H1 (cell line): ENCODE measurements around the gene TLR1. TPM values are rescaled to one million over a fixed set of nuclear protein-coding genes. Genes with fewer than 3 reads are reported as not detected.
"Not testable (repeated sequence)": the region's sequence is repeated elsewhere in the genome, so short reads cannot be mapped to it uniquely, and the experiment has no call there.

Source experiments
- CTCF ChIA-PET: fragments of 300-600 bp; sonication (Branson Sonifier 250); formaldehyde crosslinking; loops from one replicate; lab custom pipeline; 2021; ENCODE audit not compliant: partially characterized antibody; lab: Charles Lee
- POLR2A ChIA-PET: fragments of 300-600 bp; sonication (Branson Sonifier 250); formaldehyde crosslinking; loops from one replicate; lab custom pipeline; 2021; ENCODE audit warnings: inconsistent platforms; ENCODE audit not compliant: partially characterized antibody; lab: Charles Lee
- DNase-seq, 2 experiments: peaks; one replicate each; pipeline versions ENCODE4 v3.0.0 to v3.0.0-alpha.2; 2010 to 2022; ENCODE audit warnings: low spot score in 2 of 2, low read depth in 1 of 2, mixed read lengths in 1 of 2
- FAIRE-seq: peaks from 2 replicates; lab custom pipeline; 2011; peaks lifted over from hg19 to GRCh38; lab: Jason Lieb, UNC
- H2AFZ ChIP-seq: 2 replicates; pipeline ENCODE4 v1.8.1; 2012; ENCODE audit warnings: low read length, inconsistent platforms
- H2AK5ac ChIP-seq: 2 replicates; pipeline ENCODE4 v1.6.1; 2013; ENCODE audit warnings: low read depth, low read length
- H2BK120ac ChIP-seq: replicated peaks from 2 replicates; pipeline ENCODE3; 2013; ENCODE audit warnings: low read depth, low read length, inconsistent platforms
- H2BK12ac ChIP-seq: 2 replicates; pipeline ENCODE4 v1.6.1; 2013; ENCODE audit warnings: low read depth, low read length
- H2BK15ac ChIP-seq: 2 replicates; pipeline ENCODE4 v1.6.1; 2013; ENCODE audit warnings: low read length
- H2BK20ac ChIP-seq: 2 replicates; pipeline ENCODE4 v1.6.1; 2013; ENCODE audit warnings: low read length
- H2BK5ac ChIP-seq: 2 replicates; pipeline ENCODE4 v1.6.1; 2013; ENCODE audit warnings: low read depth, low read length
- H3K14ac ChIP-seq: 2 replicates; pipeline ENCODE4 v1.6.1; 2013; ENCODE audit warnings: inconsistent platforms; ENCODE audit not compliant: insufficient read length
- H3K18ac ChIP-seq: 2 replicates; pipeline ENCODE4 v1.6.1; 2013; ENCODE audit warnings: low read length; ENCODE audit errors: extremely low read depth
- H3K23ac ChIP-seq: 2 replicates; pipeline ENCODE4 v1.6.1; 2013; ENCODE audit warnings: inconsistent platforms; ENCODE audit not compliant: insufficient read length
- H3K23me2 ChIP-seq: 2 replicates; pipeline ENCODE4 v1.6.1; 2013; ENCODE audit warnings: low read depth, low read length
- H3K27ac ChIP-seq: 2 replicates; pipeline ENCODE4 v1.6.1; 2011; ENCODE audit warnings: low read depth, low read length, inconsistent platforms
- H3K27me3 ChIP-seq, 4 experiments: replicated peaks in 1 of 4; 1 replicate in 1 of 4; 2 replicates in 3 of 4; pipeline versions ENCODE4 v1.6.1 to v1.8.1; 2011 to 2013; ENCODE audit warnings: low read length in 3 of 4, mild to moderate bottlenecking in 3 of 4, inconsistent platforms in 2 of 4, mixed read lengths in 2 of 4, moderate library complexity in 1 of 4; ENCODE audit not compliant: control insufficient read depth in 3 of 4, insufficient read depth in 3 of 4; ENCODE audit errors: extremely low read depth in 1 of 4
- H3K36me3 ChIP-seq, 4 experiments: 2 replicates each; pipeline versions ENCODE4 v1.6.1 to v1.8.1; 2011 to 2013; ENCODE audit warnings: mild to moderate bottlenecking in 4 of 4, low read length in 3 of 4, moderate library complexity in 2 of 4, control low read depth in 1 of 4, inconsistent platforms in 1 of 4; ENCODE audit not compliant: insufficient read depth in 4 of 4, control insufficient read depth in 2 of 4
- H3K4ac ChIP-seq: replicated peaks from 2 replicates; pipeline ENCODE3; 2013; ENCODE audit warnings: low read length, low read depth, mixed read lengths, inconsistent platforms; ENCODE audit not compliant: insufficient read length
- H3K4me1 ChIP-seq, 4 experiments: replicated peaks in 1 of 4; 1 replicate in 1 of 4; 2 replicates in 3 of 4; pipeline versions ENCODE4 v1.6.1 to v1.8.1; 2011 to 2013; ENCODE audit warnings: low read length in 3 of 4, inconsistent platforms in 2 of 4, mixed read lengths in 1 of 4; ENCODE audit not compliant: insufficient read depth in 4 of 4, control insufficient read depth in 3 of 4
- H3K4me2 ChIP-seq, 2 experiments: 2 replicates each; pipeline versions ENCODE4 v1.6.1 to v1.8.1; 2011 to 2013; ENCODE audit warnings: low read depth in 2 of 2, low read length in 2 of 2, control low read depth in 1 of 2, inconsistent platforms in 1 of 2, mild to moderate bottlenecking in 1 of 2; ENCODE audit not compliant: insufficient read depth in 1 of 2
- H3K4me3 ChIP-seq, 4 experiments: fragments of 200-600, 300-600 bp in 1 of 4; sonication (generic), shearing (Covaris generic), sonication (Bioruptor Twin) in 1 of 4; 2 replicates each; pipeline versions ENCODE4 v1.5.1 to v1.8.1; 2011 to 2016; ENCODE audit warnings: low read length in 4 of 4, low read depth in 3 of 4, control low read depth in 2 of 4, inconsistent platforms in 2 of 4, mild to moderate bottlenecking in 2 of 4, mixed read lengths in 1 of 4, moderate library complexity in 1 of 4; ENCODE audit not compliant: insufficient read depth in 2 of 4; ENCODE audit errors: extremely low read depth in 1 of 4
- H3K56ac ChIP-seq: replicated peaks from 2 replicates; pipeline ENCODE3; 2013; ENCODE audit warnings: low read depth, mild to moderate bottlenecking, mixed read lengths, low read length, inconsistent platforms; ENCODE audit not compliant: insufficient read length
- H3K79me1 ChIP-seq: 2 replicates; pipeline ENCODE4 v1.6.1; 2013; ENCODE audit warnings: low read depth, low read length, control low read depth
- H3K79me2 ChIP-seq, 2 experiments: 2 replicates each; pipeline versions ENCODE4 v1.6.1 to v1.8.1; 2012 to 2013; ENCODE audit warnings: low read length in 2 of 2, mild to moderate bottlenecking in 2 of 2, inconsistent platforms in 1 of 2; ENCODE audit not compliant: insufficient read depth in 2 of 2, control insufficient read depth in 1 of 2
- H3K9ac ChIP-seq, 4 experiments: replicated peaks in 1 of 4; 1 replicate in 1 of 4; 2 replicates in 3 of 4; pipeline versions ENCODE4 v1.6.1 to v1.8.1; 2011 to 2013; ENCODE audit warnings: low read depth in 3 of 4, low read length in 3 of 4, control low read depth in 2 of 4, mild to moderate bottlenecking in 2 of 4, moderate library complexity in 2 of 4, inconsistent platforms in 1 of 4; ENCODE audit errors: extremely low read depth in 1 of 4
- H3K9me3 ChIP-seq, 2 experiments: 2 replicates each; pipeline versions ENCODE4 v1.6.1 to v1.8.1; 2012 to 2013; ENCODE audit warnings: mild to moderate bottlenecking in 2 of 2, moderate library complexity in 2 of 2, control low read depth in 1 of 2, inconsistent platforms in 1 of 2, low read depth in 1 of 2, low read length in 1 of 2, mixed read lengths in 1 of 2; ENCODE audit not compliant: insufficient read depth in 2 of 2
- H4K20me1 ChIP-seq, 2 experiments: replicated peaks in 1 of 2; 2 replicates each; pipeline versions ENCODE3 to v1.8.1; 2011 to 2013; ENCODE audit warnings: inconsistent platforms in 2 of 2, low read length in 2 of 2, mild to moderate bottlenecking in 1 of 2; ENCODE audit not compliant: insufficient read depth in 2 of 2, control insufficient read depth in 1 of 2
- H4K5ac ChIP-seq: 2 replicates; pipeline ENCODE4 v1.6.1; 2013; ENCODE audit warnings: low read length, low read depth, mixed read lengths, inconsistent platforms; ENCODE audit not compliant: insufficient read length
- H4K8ac ChIP-seq: 2 replicates; pipeline ENCODE4 v1.8.0; 2013; ENCODE audit warnings: mild to moderate bottlenecking, moderate library complexity, low read length, inconsistent platforms; ENCODE audit not compliant: insufficient read depth; ENCODE audit errors: extremely low read depth
- H4K91ac ChIP-seq: replicated peaks from 2 replicates; pipeline ENCODE3; 2013; ENCODE audit warnings: low read length, mixed read lengths, inconsistent platforms; ENCODE audit not compliant: insufficient read length
- WGBS, 2 experiments: shearing (Covaris generic) in 1 of 2; methylation state at CpG; one replicate each; pipeline versions ENCODE4 v1.1.6 to v1.1.7; 2013 to 2015; ENCODE audit warnings: low lambda C conversion rate in 2 of 2, mixed read lengths in 2 of 2, inconsistent platforms in 1 of 2, low coverage in 1 of 2, missing lambda C conversion rate in 1 of 2; ENCODE audit not compliant: insufficient replicate concordance in 2 of 2, insufficient coverage in 1 of 2, insufficient read length in 1 of 2; ENCODE audit errors: extremely low coverage in 1 of 2, missing lambda C conversion rate in 1 of 2; 5-methylcytosine and 5-hydroxymethylcytosine counted together
- polyA plus RNA-seq, 7 experiments: library from polyadenylated mRNA; depleted of rRNA in 3 of 7; stranded (reverse) in 5 of 7; unstranded in 2 of 7; fragments of >200 nt in 5 of 7; fragments of 200-250 nt in 2 of 7; gene quantifications; 1 replicate in 5 of 7; 2 replicates in 1 of 7; 4 replicates in 1 of 7; pipeline versions ENCODE4 v1.2.1 to v1.2.3, GENCODE V29; 2011 to 2013; ENCODE audit warnings: missing spikeins in 2 of 7, mixed read lengths in 2 of 7
- total RNA-seq: library from RNA; stranded (reverse); fragmentation: NEBNext Ultra II Directional; extraction: Animal tissue kit (Norgen Biotek cat#: 25700); gene quantifications from 2 replicates; pipeline ENCODE4 v1.2.1, GENCODE V29; 2021

The TLR1 gene
- total and polyA plus RNA-seq, 2 of the 8 experiments (the other 6 are each of a cell fraction or from before 2014, with no cell fraction given) = not detected

DNA sequence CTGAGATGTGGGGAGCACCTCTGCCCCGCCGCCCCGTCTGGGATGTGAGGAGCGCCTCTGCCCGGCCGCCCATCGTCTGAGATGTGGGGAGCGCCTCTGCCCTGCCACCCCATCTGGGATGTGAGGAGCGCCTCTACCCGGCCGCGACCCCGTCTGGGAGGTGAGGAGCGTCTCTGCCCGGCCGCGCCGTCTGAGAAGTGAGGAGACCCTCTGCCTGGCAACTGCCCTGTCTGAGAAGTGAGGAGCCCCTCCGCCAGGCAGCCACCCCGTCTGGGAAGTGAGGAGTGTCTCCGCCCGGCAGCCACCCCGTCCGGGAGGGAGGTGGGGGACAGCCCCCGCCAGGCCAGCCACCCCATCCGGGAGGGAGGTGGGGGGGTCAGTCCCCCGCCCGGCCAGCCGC, 2.9 kb upstream of the TLR1 start:
- H4K8ac ChIP-seq, H3K18ac ChIP-seq, H4K20me1 ChIP-seq, H2AFZ ChIP-seq, H3K56ac ChIP-seq, FAIRE-seq, H3K4me3 ChIP-seq, H2BK20ac ChIP-seq, H3K4me2 ChIP-seq, H3K27ac ChIP-seq, H3K4me1 ChIP-seq, H4K5ac ChIP-seq, H3K23ac ChIP-seq, POLR2A ChIA-PET, H4K91ac ChIP-seq, H3K79me2 ChIP-seq, H2AK5ac ChIP-seq, CTCF ChIA-PET, H3K79me1 ChIP-seq, H3K14ac ChIP-seq, H3K4ac ChIP-seq, H2BK12ac ChIP-seq, H2BK15ac ChIP-seq, H3K27me3 ChIP-seq, H2BK120ac ChIP-seq, H3K9ac ChIP-seq, H2BK5ac ChIP-seq, H3K36me3 ChIP-seq, H3K23me2 ChIP-seq, DNase-seq: not testable (repeated sequence)
- 88% methylated on average over 11 of the region's 29 CpGs; no CpG with 5 or more reads in 1 of the 2 experiments for WGBS, 2 experiments
- H3K9me3 ChIP-seq = peaks cover 7 to 19% of the 10 kb centered on the region in 2 experiments

DNA sequence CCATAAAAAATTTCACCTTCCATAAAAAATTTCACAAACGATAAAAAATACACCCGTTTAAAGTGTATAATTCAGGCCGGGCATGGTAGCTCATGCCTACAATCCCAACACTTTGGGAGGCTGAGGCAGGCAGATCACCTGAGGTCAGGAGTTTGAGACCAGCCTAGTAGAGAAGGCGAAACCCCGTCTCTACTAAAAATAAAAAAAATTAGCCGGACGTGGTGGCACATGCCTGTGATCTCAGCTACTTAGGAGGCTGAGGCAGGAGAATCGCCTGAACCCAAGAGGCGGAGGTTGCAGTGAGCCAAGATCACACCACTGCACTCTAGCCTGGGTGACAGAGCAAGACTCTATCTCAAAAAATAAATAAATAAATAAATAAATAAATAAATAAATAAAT, 1.7 kb upstream of the TLR1 start:
- H2BK20ac ChIP-seq, POLR2A ChIA-PET, H3K79me2 ChIP-seq, H3K4me2 ChIP-seq, H2BK120ac ChIP-seq, H2AK5ac ChIP-seq, H3K23me2 ChIP-seq, H2BK12ac ChIP-seq, H3K27ac ChIP-seq, H3K36me3 ChIP-seq, DNase-seq, H3K4ac ChIP-seq, H2BK15ac ChIP-seq, H4K5ac ChIP-seq, H2BK5ac ChIP-seq, H4K8ac ChIP-seq, H2AFZ ChIP-seq, H3K27me3 ChIP-seq, H3K18ac ChIP-seq, H3K56ac ChIP-seq, H3K14ac ChIP-seq, H3K23ac ChIP-seq, H4K91ac ChIP-seq, H3K4me1 ChIP-seq, H4K20me1 ChIP-seq, H3K79me1 ChIP-seq, FAIRE-seq, H3K4me3 ChIP-seq, H3K9ac ChIP-seq: not testable (repeated sequence)
- H3K9me3 ChIP-seq = peaks cover 12 to 23% of the 10 kb centered on the region in 2 experiments
- CTCF ChIA-PET = interaction anchor here (1.3 kb wide), 1 partner anchor 24 kb away, joined by 3 read pairs; the partner anchor contains the start of gene TLR10
- 93 to 100% methylated on average over 2 to 9 of the region's 9 CpGs for WGBS, 2 experiments
